BJ (cell line): ENCODE data around the gene GJC2. TPM values are rescaled to one million over a fixed set of nuclear protein-coding genes. Genes with fewer than 3 reads are reported as not detected.
A peak's percentile ranks its signal among the peaks of the same experiment; 100 is the strongest.

ENCODE experiments used
- CTCF ChIA-PET: fragments of 350-600 bp; formaldehyde crosslinking; extraction: SDS; loops from one replicate; lab custom pipeline; 2021; ENCODE audit warnings: antibody characterized with exemption, inconsistent platforms; lab: Yijun Ruan, JAX
- POLR2A ChIA-PET: fragments of 300-600 bp; sonication (Branson Sonifier 250); formaldehyde crosslinking; extraction: SDS; loops from one replicate; lab custom pipeline; 2021; ENCODE audit warnings: antibody characterized with exemption; lab: Charles Lee
- DNase-seq: peaks from one replicate; pipeline ENCODE4 v3.0.0-alpha.2; 2011; ENCODE audit warnings: low read depth
- H3K27me3 ChIP-seq: 2 replicates; pipeline ENCODE4 v1.6.0; 2011; ENCODE audit warnings: low read length; ENCODE audit not compliant: control insufficient read depth, insufficient read depth
- H3K36me3 ChIP-seq: 2 replicates; pipeline ENCODE4 v1.5.1; 2011; ENCODE audit warnings: low read length; ENCODE audit not compliant: control insufficient read depth, insufficient read depth
- H3K4me3 ChIP-seq: 2 replicates; pipeline ENCODE4 v1.5.1; 2011; ENCODE audit warnings: low read depth, mild to moderate bottlenecking, control low read depth, low read length
- CTCF ChIP-seq: IDR thresholded peaks from 2 replicates; pipeline ENCODE4 v1.5.1; 2011; ENCODE audit warnings: low read depth, mild to moderate bottlenecking, control low read depth, inconsistent platforms, low read length, moderate library complexity; ENCODE audit not compliant: insufficient read depth
- polyA minus RNA-seq: library from RNA; depleted of rRNA, polyadenylated mRNA; stranded (reverse); fragments of >200 nt; gene quantifications from 2 replicates; pipeline ENCODE4 v1.2.3, GENCODE V29; 2011; rRNA and poly(A)+ RNA removed
- polyA plus RNA-seq: library from polyadenylated mRNA; depleted of rRNA; stranded (reverse); fragments of >200 nt; gene quantifications from 2 replicates; pipeline ENCODE4 v1.2.3, GENCODE V29; 2011; rRNA removed

Gene GJC2
- 0.77 and 0.92 TPM in 2 replicates for polyA plus RNA-seq
- 0.41 and 0.43 TPM in 2 replicates for polyA minus RNA-seq

- ChIA-PET CTCF (interaction anchor here (0.5 to 2.2 kb wide), 4 partner anchors 12 to 38 kb away, joined by 3 to 7 read pairs (median 6); partner anchors contain the start of gene IBA57), POLR2A (no interaction called here)
- DNase-seq = no peak
- TF ChIP-seq CTCF = no peak
- Histone ChIP-seq H3K36me3 (peaks cover 19% of the 10 kb centered on the region), H3K4me3 (peak within 1 kb of the TSS; percentile 15), H3K27me3 (no peaks in the 10 kb centered on the region)
These were observed at the start of gene GJC2 for GRCh38 chr1:228149406-228150119. Gene GJC2, plus strand, starts transcription at chr1:228149930. Its CDS starts 7,829 bp downstream, at chr1:228157759.

DNA sequence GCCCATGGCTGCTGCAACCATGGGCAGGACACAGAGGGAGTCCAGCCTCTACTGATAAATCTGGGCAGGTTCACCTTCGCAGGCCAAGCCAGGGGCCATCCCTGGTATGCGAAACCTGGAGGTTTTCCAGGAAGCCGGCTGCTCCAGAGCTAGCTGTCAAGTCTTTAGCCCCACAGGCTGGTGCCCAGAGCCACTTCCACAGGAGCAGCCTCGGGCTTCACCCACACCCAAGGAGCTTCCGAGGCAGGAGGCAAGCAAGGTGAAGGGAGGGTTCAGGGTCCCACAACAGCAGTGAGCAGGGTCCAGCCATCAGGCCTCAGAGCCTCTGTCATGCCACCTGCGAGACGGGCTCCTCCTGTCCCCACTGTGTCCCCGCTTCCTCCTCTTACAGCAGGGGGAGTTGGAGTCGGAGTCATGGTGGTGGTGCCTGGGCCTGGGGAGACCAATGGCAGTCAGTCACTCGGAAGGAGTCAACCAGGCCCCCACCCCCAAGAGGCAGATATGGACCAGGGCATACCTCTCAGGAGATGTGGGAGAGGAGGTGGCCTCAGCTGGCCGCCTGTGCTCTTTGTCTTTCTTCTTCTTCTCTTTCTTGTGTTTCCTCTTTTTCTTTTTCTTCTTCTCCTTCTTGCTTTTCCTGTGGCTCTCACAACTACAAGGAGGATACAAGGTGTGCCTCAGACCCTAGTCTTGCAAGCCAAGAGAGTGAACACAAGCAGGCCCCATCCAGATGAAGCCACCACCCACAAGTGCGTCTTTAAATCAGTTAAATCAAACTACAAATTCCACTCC lies 48.7 kb upstream of the GJC2 start:
- peaks cover 35% of the 10 kb centered on the region for H3K36me3 ChIP-seq
- TF ChIP-seq CTCF = no peak
- ChIA-PET CTCF (interaction anchor here (0.7 kb wide), 1 partner anchor 97 kb away, joined by 3 read pairs; no protein-coding TSS in a partner anchor), POLR2A (interaction anchor here (0.6 kb wide), 1 partner anchor 14 kb away, joined by 3 read pairs; no protein-coding TSS in a partner anchor)
- H3K27me3 ChIP-seq = no peaks in the 10 kb centered on the region
- H3K4me3 ChIP-seq = peak overlapping the region; percentile 97; the same call in 1 of the 2 replicates
- DNase-seq = no peak

GRCh38 chr1:228101614-228101993 lies 48.1 kb upstream of the GJC2 start:
- Histone ChIP-seq H3K4me3 (peak overlapping the region; percentile 97), H3K36me3 (peaks cover 37% of the 10 kb centered on the region), H3K27me3 (no peaks in the 10 kb centered on the region)
- POLR2A ChIA-PET = no interaction called here
- no peak for TF ChIP-seq CTCF
- DNase-seq = no peak
- CTCF ChIA-PET = interaction anchor here (0.7 kb wide), 1 partner anchor 97 kb away, joined by 3 read pairs; no protein-coding TSS in a partner anchor

- CTCF ChIA-PET = interaction anchor here (0.7 kb wide), 1 partner anchor 98 kb away, joined by 3 read pairs; no protein-coding TSS in a partner anchor
- peak; percentile 32; the same call in 1 of the 2 replicates for TF ChIP-seq CTCF
- Histone ChIP-seq H3K36me3 (peaks cover 33% of the 10 kb centered on the region), H3K4me3 (peak overlapping the region; percentile 97), H3K27me3 (no peaks in the 10 kb centered on the region)
- DNase-seq = no peak
- POLR2A ChIA-PET = no interaction called here
These were observed 47.5 kb upstream of the GJC2 start for GRCh38 chr1:228101994-228102790.
